Osteocyte (in vitro differentiated cells): ENCODE measurements around the gene NRG3. TPM values are rescaled to one million over a fixed set of nuclear protein-coding genes. Genes with fewer than 3 reads are reported as not detected.

Experiments used
- DNase-seq: peaks from one replicate; pipeline ENCODE4 v3.0.0; 2021; ENCODE audit warnings: mixed read lengths; ENCODE audit not compliant: unreplicated experiment; ENCODE audit errors: extremely low spot score
- H3K27ac Mint-ChIP-seq: one replicate; pipeline ENCODE4 v1.8.0; 2021; ENCODE audit warnings: mild to moderate bottlenecking, mixed read lengths; ENCODE audit not compliant: unreplicated experiment
- H3K27me3 Mint-ChIP-seq: one replicate; pipeline ENCODE4 v1.8.0; 2021; ENCODE audit warnings: mixed read lengths; ENCODE audit not compliant: unreplicated experiment
- H3K36me3 Mint-ChIP-seq: one replicate; pipeline ENCODE4 v1.8.0; 2021; ENCODE audit warnings: mixed read lengths; ENCODE audit not compliant: unreplicated experiment
- H3K4me1 Mint-ChIP-seq: one replicate; pipeline ENCODE4 v1.8.0; 2021; ENCODE audit warnings: mixed read lengths; ENCODE audit not compliant: unreplicated experiment
- H3K4me3 Mint-ChIP-seq: one replicate; pipeline ENCODE4 v1.8.0; 2021; ENCODE audit warnings: mild to moderate bottlenecking, moderate library complexity, mixed read lengths; ENCODE audit not compliant: unreplicated experiment
- H3K9me3 Mint-ChIP-seq: one replicate; pipeline ENCODE4 v1.8.0; 2021; ENCODE audit warnings: mixed read lengths; ENCODE audit not compliant: unreplicated experiment
- total RNA-seq: library from RNA; stranded (reverse); gene quantifications from 2 replicates; pipeline ENCODE4 v1.2.1, GENCODE V29; 2021
- TF ChIP-seq, protein P1 (sequence below): fragments of 200-600 bp; sonication (generic); IDR thresholded peaks from 2 replicates; pipeline ENCODE4 v1.5.0; 2021; ENCODE audit warnings: antibody characterized with exemption, mild to moderate bottlenecking, moderate library complexity

The NRG3 gene
- total RNA-seq, 1 donor from 2014 or later = not detected

DNA sequence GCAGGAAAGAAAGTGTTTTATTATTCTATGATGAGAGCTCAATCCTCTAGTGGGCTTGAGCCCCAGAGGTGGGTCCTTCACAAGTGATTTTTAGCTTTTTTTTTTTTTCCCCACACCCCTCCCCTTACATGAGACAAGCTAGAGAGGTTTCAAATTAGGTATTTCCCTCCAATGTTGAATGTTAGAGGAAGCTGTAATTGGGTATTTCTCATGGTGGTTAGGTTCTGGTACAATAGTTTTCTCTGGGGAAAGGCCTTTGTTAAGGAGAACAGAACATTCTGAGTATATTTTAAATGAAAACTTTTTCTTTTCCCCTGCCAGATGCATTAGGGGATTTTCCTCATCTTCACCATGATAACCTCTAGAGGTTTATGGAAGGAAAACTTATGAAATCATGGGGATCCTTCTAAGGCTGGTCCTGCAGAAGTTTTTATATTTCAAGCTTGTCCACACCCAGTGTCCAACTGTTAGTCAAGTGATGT, 1039.7 kb downstream of the NRG3 start:
- H3K27ac Mint-ChIP-seq = no peak overlapping the region
- no peaks in the 10 kb centered on the region for H3K36me3 Mint-ChIP-seq
- H3K27me3 Mint-ChIP-seq = no peaks in the 10 kb centered on the region
- DNase-seq = no peak
- H3K4me1 Mint-ChIP-seq = no peaks in the 10 kb centered on the region
- TF ChIP-seq, protein P1, sequence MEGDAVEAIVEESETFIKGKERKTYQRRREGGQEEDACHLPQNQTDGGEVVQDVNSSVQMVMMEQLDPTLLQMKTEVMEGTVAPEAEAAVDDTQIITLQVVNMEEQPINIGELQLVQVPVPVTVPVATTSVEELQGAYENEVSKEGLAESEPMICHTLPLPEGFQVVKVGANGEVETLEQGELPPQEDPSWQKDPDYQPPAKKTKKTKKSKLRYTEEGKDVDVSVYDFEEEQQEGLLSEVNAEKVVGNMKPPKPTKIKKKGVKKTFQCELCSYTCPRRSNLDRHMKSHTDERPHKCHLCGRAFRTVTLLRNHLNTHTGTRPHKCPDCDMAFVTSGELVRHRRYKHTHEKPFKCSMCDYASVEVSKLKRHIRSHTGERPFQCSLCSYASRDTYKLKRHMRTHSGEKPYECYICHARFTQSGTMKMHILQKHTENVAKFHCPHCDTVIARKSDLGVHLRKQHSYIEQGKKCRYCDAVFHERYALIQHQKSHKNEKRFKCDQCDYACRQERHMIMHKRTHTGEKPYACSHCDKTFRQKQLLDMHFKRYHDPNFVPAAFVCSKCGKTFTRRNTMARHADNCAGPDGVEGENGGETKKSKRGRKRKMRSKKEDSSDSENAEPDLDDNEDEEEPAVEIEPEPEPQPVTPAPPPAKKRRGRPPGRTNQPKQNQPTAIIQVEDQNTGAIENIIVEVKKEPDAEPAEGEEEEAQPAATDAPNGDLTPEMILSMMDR = no peak
- no peak overlapping the region for H3K4me3 Mint-ChIP-seq
- H3K9me3 Mint-ChIP-seq = peaks cover 5% of the 10 kb centered on the region

DNA sequence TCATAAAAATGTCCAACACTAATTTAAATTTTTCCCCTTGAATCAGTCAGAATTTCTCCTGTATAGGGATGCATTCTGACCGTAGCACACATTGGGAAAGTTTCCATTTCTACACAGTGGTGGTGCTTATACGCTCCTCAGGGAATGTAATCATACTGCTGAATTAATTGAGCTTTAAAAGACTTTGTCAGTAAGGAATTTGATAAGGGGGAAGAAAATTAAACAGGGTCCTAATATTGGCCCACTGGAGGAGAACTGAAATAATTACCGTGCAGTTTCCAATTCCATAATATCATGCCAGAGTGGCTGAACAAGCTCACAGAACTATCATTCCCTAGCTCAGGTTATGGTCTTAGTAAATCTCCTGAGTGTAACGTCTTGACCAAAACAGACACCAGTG, 1041.9 kb downstream of the NRG3 start:
- no peaks in the 10 kb centered on the region for H3K27me3 Mint-ChIP-seq
- no peaks in the 10 kb centered on the region for H3K36me3 Mint-ChIP-seq
- peaks cover 5% of the 10 kb centered on the region for H3K9me3 Mint-ChIP-seq
- H3K4me3 Mint-ChIP-seq = no peak overlapping the region
- TF ChIP-seq, protein P1 = no peak
- no peaks in the 10 kb centered on the region for H3K4me1 Mint-ChIP-seq
- no peak for DNase-seq
- no peak overlapping the region for H3K27ac Mint-ChIP-seq

DNA sequence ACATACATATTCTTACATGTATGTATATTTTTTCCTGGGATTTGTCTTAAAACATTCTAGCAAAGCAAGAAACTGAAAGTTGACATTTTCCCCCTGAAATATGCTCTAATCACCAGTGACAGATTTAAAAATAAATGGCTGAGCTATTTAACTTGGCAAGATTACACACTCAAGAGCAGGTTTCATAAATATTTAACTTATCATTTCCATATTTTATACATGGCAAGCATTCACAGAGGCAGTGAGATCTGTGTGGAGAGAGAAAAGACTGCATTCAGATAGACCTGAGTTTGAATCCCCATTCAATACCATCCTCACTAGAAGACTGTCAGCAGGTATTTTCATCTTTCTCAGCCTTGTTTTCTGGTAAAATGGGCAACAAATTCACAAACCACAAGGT, 1043.0 kb downstream of the NRG3 start:
- no peaks in the 10 kb centered on the region for H3K27me3 Mint-ChIP-seq
- H3K27ac Mint-ChIP-seq = no peak overlapping the region
- peaks cover 5% of the 10 kb centered on the region for H3K9me3 Mint-ChIP-seq
- TF ChIP-seq, protein P1 = no peak
- H3K4me3 Mint-ChIP-seq = no peak overlapping the region
- H3K36me3 Mint-ChIP-seq = no peaks in the 10 kb centered on the region
- DNase-seq = no peak
- H3K4me1 Mint-ChIP-seq = no peaks in the 10 kb centered on the region

GRCh38 chr10:82922046-82922445, 1047.1 kb downstream of the NRG3 start:
- TF ChIP-seq, protein P1 = no peak
- Mint-ChIP-seq H3K27me3 (no peaks in the 10 kb centered on the region), H3K4me3 (no peak overlapping the region), H3K9me3 (no peaks in the 10 kb centered on the region), H3K27ac (no peak overlapping the region), H3K36me3 (no peaks in the 10 kb centered on the region), H3K4me1 (no peaks in the 10 kb centered on the region)
- no peak for DNase-seq

DNA sequence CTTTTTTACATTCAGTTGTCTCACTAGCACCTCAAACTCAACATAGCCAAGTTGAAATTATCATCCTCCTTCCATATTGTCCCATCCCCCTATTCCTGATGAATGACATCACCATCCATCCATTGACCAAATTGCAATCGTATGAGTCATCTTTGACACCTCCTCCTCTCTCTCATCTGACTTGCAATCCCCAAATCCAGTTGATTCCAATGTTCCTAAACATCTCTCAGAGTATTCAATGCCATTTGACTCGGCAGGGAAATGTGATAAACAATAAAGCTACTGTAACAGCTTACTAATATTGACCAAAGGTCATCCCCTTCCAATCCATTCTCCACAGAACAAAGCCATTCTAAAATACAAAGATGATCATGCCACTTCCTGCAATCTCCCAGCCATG, 1047.8 kb downstream of the NRG3 start:
- H3K9me3 Mint-ChIP-seq = no peaks in the 10 kb centered on the region
- no peaks in the 10 kb centered on the region for H3K4me1 Mint-ChIP-seq
- TF ChIP-seq, protein P1 = no peak
- no peak overlapping the region for H3K4me3 Mint-ChIP-seq
- no peak overlapping the region for H3K27ac Mint-ChIP-seq
- H3K27me3 Mint-ChIP-seq = no peaks in the 10 kb centered on the region
- H3K36me3 Mint-ChIP-seq = no peaks in the 10 kb centered on the region
- DNase-seq = no peak
